GM18508 (cell line): ENCODE measurements around the gene SCIN.

ENCODE experiments used
- ATAC-seq: cut with Tn5 transposase; IDR thresholded peaks from one replicate; pipeline ENCODE4 v1.9.1; 2021; ENCODE audit warnings: moderate number of reproducible peaks; ENCODE audit not compliant: insufficient read depth, unreplicated experiment

Gene SCIN

DNA sequence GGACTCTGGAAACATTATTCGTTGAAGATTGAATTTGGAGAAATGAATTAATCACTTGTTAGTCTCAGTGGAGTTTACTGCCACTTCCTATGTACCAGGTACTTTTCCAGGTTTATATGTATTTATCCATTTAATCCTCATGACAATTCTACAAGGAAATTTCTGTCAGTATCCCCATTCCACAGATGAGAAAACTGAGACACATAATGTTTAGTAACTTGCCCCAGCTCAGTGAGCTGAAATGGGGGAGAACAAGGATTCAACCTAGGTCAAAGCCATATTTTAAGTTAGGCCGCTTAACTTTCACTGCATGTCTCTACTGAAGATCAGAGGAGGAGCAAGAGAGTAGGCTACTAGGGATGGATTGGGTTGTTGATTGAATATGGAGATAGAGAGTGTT, 4.6 kb upstream of the SCIN start:
- no peak for ATAC-seq

DNA sequence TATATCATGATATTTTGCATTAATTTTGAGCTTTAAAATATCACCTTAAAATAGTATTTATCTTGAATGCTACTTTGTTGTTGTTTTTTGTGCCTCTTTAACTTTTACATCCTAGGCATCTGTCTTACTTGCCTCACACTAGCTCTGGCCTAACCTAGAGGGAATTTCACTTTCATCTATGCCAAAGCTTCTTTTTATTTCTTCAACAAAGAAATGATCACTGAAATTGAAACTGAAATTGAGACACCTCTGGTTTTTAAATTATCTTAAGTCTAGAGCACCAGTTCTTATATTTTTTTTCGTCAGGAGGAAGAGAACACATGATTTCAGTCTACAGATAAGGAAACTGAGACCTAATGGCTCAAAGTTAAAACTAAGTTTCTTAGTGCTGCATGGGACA, 3.5 kb upstream of the SCIN start:
- peak; percentile 86 for ATAC-seq

DNA sequence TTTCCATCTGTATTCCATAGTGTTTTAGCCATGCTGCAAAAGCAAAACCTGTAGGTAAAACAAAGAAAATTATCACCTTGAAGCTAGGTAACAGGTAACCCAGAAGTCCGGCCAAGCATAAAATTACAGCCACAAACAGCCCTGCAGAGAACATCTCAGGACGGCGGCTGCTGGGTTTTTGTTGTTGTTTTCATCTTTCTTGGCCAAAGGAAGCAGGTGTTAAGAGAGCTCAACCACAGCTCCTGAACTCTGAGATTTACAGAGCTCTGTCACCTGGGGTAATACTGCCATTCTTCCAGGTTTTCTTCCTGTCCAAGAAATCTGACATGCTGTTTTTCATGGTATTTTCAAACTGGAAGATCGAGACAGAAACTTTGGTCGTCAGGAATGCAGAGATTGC, 847 bp upstream of the SCIN start:
- no peak for ATAC-seq

DNA sequence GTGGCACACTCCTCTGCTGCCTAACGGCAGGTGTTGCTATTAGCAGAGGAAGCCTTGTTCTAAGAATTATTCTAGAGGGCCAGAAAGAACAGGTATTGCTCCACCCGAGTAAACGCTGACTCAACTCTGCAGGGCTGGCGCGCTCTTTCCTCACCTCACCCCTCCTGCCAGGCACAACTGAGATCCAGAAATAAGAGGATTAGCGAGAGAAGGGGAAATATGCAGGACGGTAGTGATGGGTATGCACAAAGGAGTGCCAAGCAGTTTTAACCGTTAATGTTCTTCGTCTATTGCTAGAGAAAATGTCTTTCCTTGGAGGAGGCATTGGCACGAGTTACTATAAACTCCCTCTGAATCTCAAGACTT, 369 bp upstream of the SCIN start:
- no peak for ATAC-seq

DNA sequence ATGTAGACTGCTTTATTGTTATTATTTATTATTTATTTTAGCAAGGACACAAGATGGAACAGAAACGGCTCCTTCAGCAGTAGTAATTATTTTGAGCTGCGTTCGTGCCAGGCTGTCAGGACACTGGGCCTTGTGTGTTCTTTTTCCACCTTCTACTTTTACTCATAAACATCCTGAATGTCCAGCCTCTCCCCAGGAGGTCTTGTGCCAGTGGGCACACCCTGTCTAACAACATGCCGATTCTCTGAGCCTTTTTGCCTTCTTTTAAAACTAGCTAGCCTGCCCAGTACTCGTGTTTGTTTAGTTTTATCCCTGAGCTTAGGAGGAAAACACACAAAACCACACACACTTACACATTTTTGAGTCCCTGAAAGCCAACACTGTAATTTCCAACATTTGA, 1.2 kb downstream of the SCIN start:
- no peak for ATAC-seq

DNA sequence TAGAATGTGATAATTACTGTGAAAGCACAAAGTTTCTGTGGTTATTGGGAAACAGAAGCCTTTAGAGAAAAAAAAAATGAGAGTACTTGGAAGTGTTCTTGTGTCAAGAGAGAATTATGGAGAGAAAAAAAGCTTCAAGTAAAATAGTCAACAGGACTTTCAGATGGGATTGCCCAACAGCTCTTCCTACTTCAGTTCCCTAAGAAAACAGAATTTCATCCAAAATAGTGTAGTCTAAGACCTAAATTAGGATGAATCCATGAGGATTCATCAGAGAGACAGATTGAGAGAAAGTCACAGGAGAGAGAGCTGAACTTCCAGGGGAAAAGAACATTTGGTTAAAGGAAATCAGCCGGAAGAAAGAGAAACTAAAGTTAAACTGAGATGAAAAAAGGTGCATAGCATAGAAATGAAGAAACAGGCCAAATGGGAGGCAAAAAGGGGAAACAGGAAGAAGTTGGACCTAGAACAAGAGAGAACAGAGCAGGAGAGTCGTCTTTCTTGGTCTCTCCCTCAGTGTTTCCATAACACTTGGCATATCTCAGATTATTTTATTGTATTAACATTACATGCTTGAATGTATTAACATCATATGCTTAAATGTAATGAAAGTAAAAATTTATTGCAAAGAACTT, 2.5 kb downstream of the SCIN start:
- ATAC-seq: no peak

DNA sequence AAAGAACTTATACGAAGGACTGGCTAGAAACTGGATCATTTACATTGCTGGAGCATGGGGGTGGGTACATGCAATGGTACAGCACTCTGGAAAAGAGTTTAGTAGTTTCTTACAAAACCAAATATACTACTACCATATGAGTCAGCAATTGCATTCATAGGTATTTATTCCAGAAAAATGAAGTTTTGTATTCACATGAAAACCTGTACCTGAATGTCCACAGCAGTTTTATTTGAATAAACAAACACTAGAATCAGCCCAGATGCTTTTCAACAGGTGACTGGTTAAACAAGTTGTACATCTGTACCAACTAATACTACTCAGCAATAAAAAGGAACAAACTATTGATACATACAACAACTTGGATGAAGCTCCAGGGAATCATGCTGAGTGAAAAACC, 3.4 kb downstream of the SCIN start:
- no peak for ATAC-seq

DNA sequence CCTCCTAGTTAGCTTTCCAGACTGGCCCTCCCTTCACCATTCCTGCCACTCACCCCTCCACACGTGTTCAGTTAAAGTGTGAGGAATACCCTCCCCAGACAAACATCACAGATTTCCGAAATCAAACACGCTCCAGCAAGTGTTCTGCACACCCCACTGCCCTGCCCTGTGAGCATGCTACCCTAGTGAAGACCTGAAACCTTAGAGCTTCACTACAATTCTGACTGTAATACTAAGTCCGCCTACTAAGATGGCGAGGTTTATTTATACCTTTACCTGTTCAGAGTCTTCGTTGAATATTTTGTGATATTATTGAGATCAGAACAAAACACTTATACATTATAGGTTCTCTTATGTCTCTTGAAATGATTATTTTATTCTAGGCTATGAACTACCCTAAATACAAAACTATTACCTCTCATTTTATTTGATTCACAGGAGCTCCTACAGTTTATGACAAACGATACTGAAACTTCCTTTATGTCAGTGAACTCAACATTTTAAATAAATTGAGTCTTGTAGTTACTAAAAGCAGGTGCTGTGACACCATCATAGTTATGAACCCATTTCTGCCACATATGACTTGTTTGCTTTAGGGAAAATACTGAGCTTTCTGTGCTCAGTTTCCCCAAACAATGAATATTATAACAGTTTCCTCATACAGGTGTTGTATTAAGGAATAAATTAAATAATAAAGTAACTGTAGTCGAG, 8.6 kb downstream of the SCIN start:
- no peak for ATAC-seq

DNA sequence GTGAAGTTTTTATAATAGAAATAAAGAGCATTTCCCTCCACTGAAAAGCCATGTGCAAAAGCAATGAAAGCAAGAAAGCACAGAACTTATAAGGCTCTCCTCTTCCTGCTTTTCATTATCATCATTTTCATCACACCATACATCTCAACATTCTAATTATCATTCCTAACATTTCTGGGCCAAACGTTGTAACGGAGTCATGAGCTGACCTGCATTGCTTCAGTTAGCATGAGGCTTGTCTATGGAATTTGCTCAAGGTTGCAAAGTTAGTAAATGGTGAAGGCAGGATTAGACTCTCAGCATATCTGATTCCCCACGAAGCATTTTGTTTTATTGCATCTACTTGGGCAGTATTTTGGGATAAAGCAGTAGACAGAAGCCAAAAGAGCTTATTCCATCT, 11.4 kb downstream of the SCIN start:
- ATAC-seq: no peak

DNA sequence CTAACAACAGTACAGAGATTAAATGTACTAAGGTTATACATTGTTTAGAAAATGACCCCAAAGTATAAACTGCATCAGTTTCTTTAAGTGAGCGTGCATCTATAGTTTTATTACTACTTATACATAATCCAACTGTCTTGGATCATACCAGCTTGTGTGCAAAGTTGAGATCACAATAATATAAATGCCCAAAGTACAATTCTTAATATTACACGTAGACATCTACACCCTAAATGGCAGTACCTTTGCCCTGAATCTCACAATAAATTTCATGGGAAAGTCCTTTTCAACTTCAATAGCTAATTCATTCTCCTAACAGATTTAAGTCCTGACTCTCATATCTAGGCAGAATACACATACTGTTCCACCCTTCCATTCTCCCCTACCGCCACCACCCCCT, 11.8 kb downstream of the SCIN start:
- no peak for ATAC-seq

DNA sequence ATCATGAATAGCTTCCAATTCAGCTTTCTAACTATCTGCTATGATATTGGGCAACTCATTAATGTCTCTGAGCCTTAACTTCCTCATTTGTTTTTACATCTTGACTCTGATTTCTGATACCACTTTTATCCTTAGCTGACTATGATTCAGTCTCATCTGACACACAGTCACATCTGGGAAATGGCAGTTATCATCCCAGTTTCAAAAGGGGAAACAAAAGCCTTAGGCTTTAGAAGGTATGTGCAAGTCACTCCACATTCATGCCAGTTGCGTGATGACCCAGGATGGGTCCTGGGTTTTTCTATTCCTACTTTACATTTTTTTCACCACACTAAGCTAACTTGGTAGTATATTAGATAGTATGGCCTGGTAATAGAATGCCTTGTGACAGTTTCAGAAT, 12.7 kb downstream of the SCIN start:
- no peak for ATAC-seq

DNA sequence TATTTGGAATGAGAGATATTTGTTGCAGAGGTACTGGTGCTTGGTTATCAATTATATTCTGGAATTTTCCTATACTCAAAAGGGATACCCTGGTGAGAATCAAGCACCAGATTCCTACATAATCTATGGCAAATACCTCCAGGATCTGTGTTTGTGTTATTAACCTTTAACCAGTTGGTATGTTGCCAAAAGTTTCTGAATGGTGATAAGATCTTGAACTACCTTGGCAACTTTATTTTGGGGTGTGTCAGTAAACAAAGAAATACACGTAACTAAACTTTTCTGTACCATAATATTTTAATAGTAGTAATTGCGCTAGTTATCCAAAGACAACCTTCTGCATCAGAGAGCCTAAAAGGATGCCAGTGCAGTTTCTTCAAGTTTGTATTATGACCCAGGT, 13.4 kb downstream of the SCIN start:
- no peak for ATAC-seq

DNA sequence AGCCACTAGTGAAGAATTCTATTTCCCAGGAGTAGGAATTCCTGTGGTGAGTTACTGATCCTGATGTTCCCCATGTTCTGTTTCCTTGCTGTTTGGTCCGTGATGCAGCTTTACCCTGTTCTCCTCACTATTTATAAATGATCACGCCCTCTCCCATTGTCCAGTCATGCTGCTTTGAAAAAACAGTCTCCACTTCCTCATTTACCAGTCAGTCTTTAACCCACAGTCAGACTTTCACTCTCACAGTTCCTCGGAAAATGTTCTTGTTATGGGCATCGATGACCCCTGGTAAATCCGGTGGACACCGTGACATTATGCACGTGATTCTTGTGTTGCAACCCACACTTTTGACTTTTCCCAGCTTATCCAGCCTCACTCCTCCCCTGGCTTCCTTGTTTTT, 14.4 kb downstream of the SCIN start:
- ATAC-seq: peak; percentile 99

DNA sequence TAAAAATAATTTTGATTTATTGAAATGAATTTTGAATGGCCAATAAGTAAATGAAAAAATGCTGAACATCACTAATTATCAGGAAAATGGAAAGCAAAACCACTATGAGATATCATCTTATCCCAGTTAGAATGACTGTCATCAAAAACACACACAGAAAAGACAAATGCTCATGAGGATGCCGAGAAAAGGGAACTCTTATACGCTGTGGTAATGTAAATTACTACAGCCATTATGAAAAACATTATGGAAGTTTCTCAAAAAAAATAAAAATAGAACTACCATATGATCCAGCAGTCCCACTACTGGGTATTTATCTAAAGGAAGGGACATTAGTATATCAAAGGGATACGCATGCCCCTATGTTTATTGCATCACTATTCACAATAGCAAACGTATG, 15.8 kb downstream of the SCIN start:
- ATAC-seq: no peak

DNA sequence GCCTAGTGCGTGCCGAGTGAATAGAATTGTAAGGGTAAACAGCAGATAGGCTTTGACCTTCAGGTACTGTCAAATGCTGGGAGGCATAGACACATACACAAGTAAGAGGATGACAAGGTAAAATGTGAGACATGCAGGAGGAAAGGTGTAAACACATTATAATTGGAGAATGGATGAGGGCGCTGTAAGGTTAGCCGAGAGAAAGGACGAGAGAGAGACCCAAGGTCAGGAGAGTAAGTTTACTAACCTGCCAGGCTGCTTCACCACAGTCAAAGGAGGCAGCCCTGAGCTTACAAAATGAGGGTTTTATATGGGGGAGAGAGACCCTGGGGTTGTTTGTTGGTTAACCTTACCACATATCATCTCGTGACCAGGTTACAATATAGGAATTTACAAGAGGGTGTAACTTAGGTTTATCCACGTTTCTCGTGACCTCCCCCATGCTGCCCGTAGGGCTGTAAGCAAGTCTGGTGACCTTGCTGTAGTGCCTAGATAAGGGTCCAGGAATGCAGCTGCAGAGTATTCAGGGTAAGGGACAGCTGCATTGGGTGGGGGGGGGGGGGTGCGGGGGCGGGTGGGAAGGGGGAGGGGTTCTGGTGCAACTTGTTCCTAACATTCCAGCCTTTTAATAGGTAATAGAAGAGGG, 17.9 kb downstream of the SCIN start:
- ATAC-seq: no peak

DNA sequence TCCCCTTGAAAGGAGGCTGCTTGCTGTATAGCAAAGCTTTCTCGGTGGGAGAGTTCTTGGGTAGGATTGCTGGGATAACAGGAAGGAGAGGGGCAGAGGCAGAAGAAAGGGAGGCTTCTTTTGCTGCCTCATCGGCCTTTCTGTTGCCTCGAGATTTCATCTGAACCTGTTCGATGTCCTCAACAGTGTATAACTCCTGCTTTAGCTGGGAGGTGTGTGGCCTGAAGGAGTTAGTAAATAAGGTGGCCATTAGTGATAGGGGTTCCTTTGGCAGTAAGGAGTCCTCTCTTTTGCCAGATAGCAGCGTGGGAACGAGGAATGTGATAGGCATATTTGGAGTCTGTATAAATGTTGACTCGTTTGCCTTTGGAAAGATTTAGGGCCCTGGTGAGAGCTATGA, 20.0 kb downstream of the SCIN start:
- no peak for ATAC-seq

DNA sequence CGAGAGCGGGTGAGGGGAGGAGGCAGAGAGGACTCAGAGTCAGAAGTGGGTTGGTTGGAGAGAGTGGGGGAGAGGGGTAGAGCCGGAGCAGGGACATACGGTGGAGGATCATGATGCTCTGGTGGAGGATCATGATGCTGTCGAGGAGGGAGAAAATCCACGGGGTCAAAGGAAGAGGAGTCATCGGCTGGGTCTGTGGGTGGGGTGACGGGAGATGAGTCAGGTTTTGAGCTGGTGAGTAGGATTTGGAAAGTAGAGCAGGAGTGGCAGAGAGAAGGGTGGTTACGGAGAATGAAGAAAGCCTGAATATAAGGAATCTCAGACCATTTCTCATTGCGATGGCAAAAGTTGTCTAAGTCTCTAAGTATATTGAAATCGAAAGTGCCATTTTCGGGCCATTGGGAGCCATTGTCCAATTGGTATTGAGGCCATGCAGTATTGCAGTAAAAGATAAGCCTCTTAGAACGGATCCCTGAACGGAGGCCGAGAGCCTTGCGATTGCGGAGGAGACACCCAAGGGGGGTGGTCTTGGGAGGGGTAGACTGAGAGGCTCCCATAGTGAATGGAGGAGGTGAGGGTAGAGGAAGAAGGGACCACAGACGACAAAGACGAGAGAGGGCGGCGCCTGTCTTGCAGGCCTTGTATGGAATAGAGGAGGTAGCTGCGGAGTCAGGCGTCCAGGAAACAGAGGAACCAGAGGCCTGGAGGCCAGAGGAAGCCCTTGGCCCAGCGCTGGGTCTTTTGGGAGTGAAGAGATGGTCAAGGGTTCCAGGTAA, 23.8 kb downstream of the SCIN start:
- no peak for ATAC-seq

DNA sequence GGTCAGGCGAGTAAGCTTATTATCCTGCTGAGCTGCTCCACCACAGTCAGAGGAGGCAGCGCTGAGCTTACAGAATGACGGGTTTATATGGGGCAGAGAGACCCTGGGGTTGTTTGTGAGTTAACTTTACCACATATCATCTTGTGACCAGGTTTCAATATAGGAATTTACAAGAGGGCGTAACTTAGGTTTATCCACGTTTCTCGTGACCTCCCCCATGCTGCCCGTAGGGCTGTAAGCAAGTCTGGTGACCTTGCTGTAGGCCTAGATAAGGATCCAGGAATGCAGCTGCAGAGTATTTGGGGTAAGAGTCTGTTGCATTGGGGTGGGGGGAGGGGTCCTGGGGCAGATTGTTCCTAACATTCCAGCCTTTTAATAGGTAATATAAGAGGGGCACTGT, 24.6 kb downstream of the SCIN start:
- ATAC-seq: no peak

DNA sequence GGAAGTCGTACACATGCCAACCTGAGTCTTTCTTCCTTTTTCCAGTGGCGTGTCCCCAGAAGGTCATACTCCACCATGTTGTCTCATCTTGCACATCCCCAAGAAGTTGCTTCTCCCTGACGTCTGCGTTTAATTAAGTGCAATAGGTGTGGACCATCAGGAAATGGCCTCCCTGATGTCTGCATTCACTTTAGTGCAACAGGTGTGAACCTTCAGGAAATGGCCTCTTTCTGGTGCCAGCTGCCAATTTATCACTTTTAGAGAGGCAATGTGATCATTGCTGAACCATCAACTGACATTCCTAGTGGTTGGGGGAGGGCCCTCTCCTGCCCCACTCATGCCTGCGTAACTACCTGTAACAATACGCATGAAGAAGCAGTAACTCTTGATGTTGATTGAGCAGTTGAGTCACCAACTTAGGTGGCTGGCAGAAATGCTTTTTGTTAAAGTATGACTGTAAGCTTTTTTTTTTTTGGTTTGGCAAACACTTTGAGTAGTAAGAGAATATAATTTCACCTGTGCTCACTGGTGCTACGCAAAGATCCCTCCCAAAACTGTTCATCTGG, 25.8 kb downstream of the SCIN start:
- ATAC-seq: no peak

DNA sequence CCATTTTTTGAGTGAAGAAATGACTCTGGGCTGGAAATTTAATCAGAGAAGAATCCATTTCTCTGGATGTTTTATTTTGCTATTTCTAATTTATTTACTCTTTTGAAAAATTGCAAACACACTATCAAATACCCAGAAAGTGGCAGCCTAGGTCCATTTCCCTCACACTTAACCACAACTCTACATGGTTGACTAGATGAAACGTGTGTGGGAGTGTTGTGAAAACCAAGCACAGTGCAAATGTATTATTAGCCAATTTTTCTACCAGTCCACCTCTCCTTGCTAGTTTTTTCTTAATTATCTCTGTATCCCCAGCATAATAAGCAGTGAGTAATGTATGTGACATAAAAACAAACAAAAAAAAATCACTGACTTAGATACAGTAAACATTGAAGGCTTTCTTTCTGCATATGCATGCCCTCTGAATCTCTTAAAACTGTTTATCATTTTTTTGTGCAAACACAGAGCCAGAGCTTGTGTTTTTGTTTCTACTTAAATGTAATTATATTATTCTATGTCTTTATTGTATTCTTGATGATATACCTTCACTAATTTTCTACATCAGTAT, 30.9 kb downstream of the SCIN start:
- peak; percentile 94 for ATAC-seq

DNA sequence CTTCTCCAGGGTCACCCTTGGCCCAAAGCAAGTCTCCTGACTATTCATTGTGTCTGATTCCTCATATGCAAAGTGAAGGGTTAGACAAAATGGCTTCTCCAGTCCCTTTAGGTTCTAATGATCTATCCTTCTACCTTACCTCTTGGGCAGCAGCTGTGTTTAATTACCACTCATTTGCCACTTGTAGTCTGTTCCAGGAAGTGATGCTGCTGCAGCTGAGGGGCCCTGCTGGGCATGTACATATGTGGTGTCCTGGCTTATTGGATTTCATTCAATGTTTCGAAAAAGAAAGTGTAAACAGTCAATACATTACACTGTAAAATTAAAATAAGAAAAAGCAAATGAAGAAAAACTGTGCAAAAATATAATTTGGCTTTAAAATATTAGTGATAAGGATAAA, 36.6 kb downstream of the SCIN start:
- no peak for ATAC-seq
